A673 (cell line): ENCODE results near the gene RFT1. TPM values are rescaled to one million over a fixed set of nuclear protein-coding genes. Genes with fewer than 3 reads are reported as not detected.

ENCODE experiments used
- BruUV-seq: library from RNA; stranded (reverse); fragments of 400-500 nt; replicated peaks from 2 replicates; lab custom pipeline; 2021; lab: Mats Ljungman, UMichigan
- CTCF ChIA-PET: fragments of 300-600 bp; sonication (Branson Sonifier 250); formaldehyde crosslinking; loops from one replicate; lab custom pipeline; 2022; ENCODE audit warnings: antibody characterized with exemption; lab: Charles Lee
- POLR2A ChIA-PET: fragments of 300-600 bp; sonication (Branson Sonifier 250); formaldehyde crosslinking; loops from one replicate; lab custom pipeline; 2022; ENCODE audit warnings: antibody characterized with exemption; ENCODE audit not compliant: low non-redundant PET; lab: Charles Lee
- DNase-seq: peaks from one replicate; pipeline ENCODE4 v3.0.0-alpha.2; 2015; ENCODE audit warnings: low spot score
- H3K27ac ChIP-seq: fragments of 200-600 bp; sonication (generic); 2 replicates; pipeline ENCODE4 v1.5.1; 2016; ENCODE audit warnings: mixed run types, low read depth, mild to moderate bottlenecking, mixed read lengths, antibody characterized with exemption, low read length; ENCODE audit not compliant: poor library complexity, severe bottlenecking
- H3K27me3 ChIP-seq: fragments of 200-600 bp; sonication (generic); replicated peaks from 2 replicates; pipeline ENCODE4 v1.6.1; 2017; ENCODE audit warnings: mixed run types, low read depth, mild to moderate bottlenecking, mixed read lengths, antibody characterized with exemption, low read length; ENCODE audit not compliant: insufficient read depth, poor library complexity
- H3K36me3 ChIP-seq: fragments of 200-600 bp; sonication (generic); 2 replicates; pipeline ENCODE4 v1.6.1; 2016; ENCODE audit warnings: mixed run types, mild to moderate bottlenecking, mixed read lengths, antibody characterized with exemption, low read length; ENCODE audit not compliant: insufficient read depth, poor library complexity, severe bottlenecking
- H3K4me1 ChIP-seq: fragments of 200-600 bp; sonication (generic); 2 replicates; pipeline ENCODE4 v1.6.1; 2017; ENCODE audit warnings: mixed run types, mild to moderate bottlenecking, mixed read lengths, antibody characterized with exemption, low read length; ENCODE audit not compliant: insufficient read depth, poor library complexity, severe bottlenecking
- H3K4me3 ChIP-seq: fragments of 200-600 bp; sonication (generic); 2 replicates; pipeline ENCODE4 v1.5.1; 2016; ENCODE audit warnings: low read depth, mixed run types, mild to moderate bottlenecking, mixed read lengths, low read length; ENCODE audit not compliant: poor library complexity, severe bottlenecking
- H3K9me3 ChIP-seq: fragments of 200-600 bp; sonication (generic); 2 replicates; pipeline ENCODE4 v1.6.1; 2016; ENCODE audit warnings: mixed run types, low read depth, mild to moderate bottlenecking, mixed read lengths, antibody characterized with exemption, low read length; ENCODE audit not compliant: poor library complexity, severe bottlenecking
- CTCF ChIP-seq: fragments of 300-800, 200-600 bp; sonication (generic); conservative IDR thresholded peaks from 2 replicates; pipeline ENCODE4 v1.5.1; 2017; ENCODE audit warnings: low read depth, mild to moderate bottlenecking, antibody characterized with exemption, low read length, moderate library complexity, mixed read lengths
- EZH2 ChIP-seq: fragments of 200-600 bp; sonication (generic); IDR thresholded peaks from 2 replicates; pipeline ENCODE4 v1.6.1; 2017; ENCODE audit warnings: borderline replicate concordance, low read depth, mild to moderate bottlenecking, mixed read lengths, antibody characterized with exemption, low read length; ENCODE audit not compliant: poor library complexity, severe bottlenecking
- intact Hi-C: fragments of 100-400 bp; cut with micrococcal nuclease; formaldehyde crosslinking; loops from one replicate; pipeline ENCODE4 v1.10.0; 2022; ENCODE audit not compliant: unreplicated experiment
- total RNA-seq: library from RNA; stranded (reverse); gene quantifications from 2 replicates; pipeline ENCODE4 v1.2.3, GENCODE V29; 2021

RFT1 gene
- total RNA-seq, 1 experiment from 2014 or later = 16.7 TPM

- TF ChIP-seq EZH2 = no peak
- no peak for TF ChIP-seq CTCF
- H3K27ac ChIP-seq = no peak overlapping the region
- intact Hi-C loops = no loop called here
- H3K36me3 ChIP-seq = no peaks in the 10 kb centered on the region
- H3K4me3 ChIP-seq = no peak overlapping the region
- no peaks in the 10 kb centered on the region for H3K27me3 ChIP-seq
- BruUV-seq = no TSS peak
- no peaks in the 10 kb centered on the region for H3K9me3 ChIP-seq
- ChIA-PET POLR2A (no interaction called here), CTCF (no interaction called here)
- no peaks in the 10 kb centered on the region for H3K4me1 ChIP-seq
- no peak for DNase-seq
These were observed 34.7 kb upstream of the RFT1 start for GRCh38 chr3:53164911-53165310.

- H3K27me3 ChIP-seq = no peaks in the 10 kb centered on the region
- no peak overlapping the region for H3K4me3 ChIP-seq
- H3K9me3 ChIP-seq = no peaks in the 10 kb centered on the region
- intact Hi-C loops = no loop called here
- H3K27ac ChIP-seq = no peak overlapping the region
- POLR2A ChIA-PET = no interaction called here
- CTCF ChIA-PET = no interaction called here
- no peak for TF ChIP-seq EZH2
- no peak for TF ChIP-seq CTCF
- no peaks in the 10 kb centered on the region for H3K36me3 ChIP-seq
- BruUV-seq = no TSS peak
- H3K4me1 ChIP-seq = no peaks in the 10 kb centered on the region
- DNase-seq = no peak
These were observed 33.5 kb upstream of the RFT1 start for GRCh38 chr3:53163444-53164387.

GRCh38 chr3:53162672-53163443, 32.6 kb upstream of the RFT1 start:
- H3K4me3 ChIP-seq = no peak overlapping the region
- no peak for TF ChIP-seq CTCF
- TF ChIP-seq EZH2 = no peak
- no TSS peak for BruUV-seq
- no peaks in the 10 kb centered on the region for H3K36me3 ChIP-seq
- no peaks in the 10 kb centered on the region for H3K4me1 ChIP-seq
- no peak for DNase-seq
- no peak overlapping the region for H3K27ac ChIP-seq
- no peaks in the 10 kb centered on the region for H3K27me3 ChIP-seq
- POLR2A ChIA-PET = no interaction called here
- intact Hi-C loops = no loop called here
- no peaks in the 10 kb centered on the region for H3K9me3 ChIP-seq
- CTCF ChIA-PET = no interaction called here
